ENCODE data around the gene ZMIZ1. TPM values are rescaled to one million over a fixed set of nuclear protein-coding genes. Genes with fewer than 3 reads are reported as not detected.

ZMIZ1 gene
- total and polyA plus RNA-seq, 4 donors = 3.9 to 19.1 (median 9.8) TPM

- Histone ChIP-seq H3K27me3 (ENCODE audit: control insufficient read depth in 4 of 4, insufficient read depth in 4 of 4, low read length in 3 of 4) (no peaks in the 10 kb centered on the region), H3K9me3 (ENCODE audit: control insufficient read depth in 4 of 4, low read length in 3 of 4) (no peaks in the 10 kb centered on the region), H3K27ac (ENCODE audit: low read depth in 1 of 2, low read length in 2 of 2) (peak overlapping the region; percentile 68 to 77), H3K36me3 (ENCODE audit: control insufficient read depth in 4 of 4, insufficient read depth in 3 of 4, low read depth in 1 of 4, low read length in 3 of 4) (no peaks in the 10 kb centered on the region), H3K9ac (ENCODE audit: low read depth in 1 of 2, low read length in 2 of 2) (peak overlapping the region in 1 of 2 donors; percentile 16), H3K4me3 (ENCODE audit: low read depth in 1 of 3, low read length in 3 of 3) (peak overlapping the region in 1 of 3 donors; percentile 42), H3K4me1 (ENCODE audit: control insufficient read depth in 4 of 4, insufficient read depth in 4 of 4, low read length in 3 of 4) (peaks cover 13 to 40% (median 26%) of the 10 kb centered on the region in 4 donors)
- no peak for DNase-seq (ENCODE audit: low spot score)
- TF ChIP-seq JUND (IDR thresholded peaks at IDR 0.05) = no peak
- TF ChIP-seq RAD21 (IDR thresholded peaks at IDR 0.05) = no peak
- TF ChIP-seq, protein P1, sequence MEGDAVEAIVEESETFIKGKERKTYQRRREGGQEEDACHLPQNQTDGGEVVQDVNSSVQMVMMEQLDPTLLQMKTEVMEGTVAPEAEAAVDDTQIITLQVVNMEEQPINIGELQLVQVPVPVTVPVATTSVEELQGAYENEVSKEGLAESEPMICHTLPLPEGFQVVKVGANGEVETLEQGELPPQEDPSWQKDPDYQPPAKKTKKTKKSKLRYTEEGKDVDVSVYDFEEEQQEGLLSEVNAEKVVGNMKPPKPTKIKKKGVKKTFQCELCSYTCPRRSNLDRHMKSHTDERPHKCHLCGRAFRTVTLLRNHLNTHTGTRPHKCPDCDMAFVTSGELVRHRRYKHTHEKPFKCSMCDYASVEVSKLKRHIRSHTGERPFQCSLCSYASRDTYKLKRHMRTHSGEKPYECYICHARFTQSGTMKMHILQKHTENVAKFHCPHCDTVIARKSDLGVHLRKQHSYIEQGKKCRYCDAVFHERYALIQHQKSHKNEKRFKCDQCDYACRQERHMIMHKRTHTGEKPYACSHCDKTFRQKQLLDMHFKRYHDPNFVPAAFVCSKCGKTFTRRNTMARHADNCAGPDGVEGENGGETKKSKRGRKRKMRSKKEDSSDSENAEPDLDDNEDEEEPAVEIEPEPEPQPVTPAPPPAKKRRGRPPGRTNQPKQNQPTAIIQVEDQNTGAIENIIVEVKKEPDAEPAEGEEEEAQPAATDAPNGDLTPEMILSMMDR (IDR thresholded peaks at IDR 0.05; ENCODE audit: low read depth, low read length, missing input control) = no peak
- TF ChIP-seq FOXA1 (IDR thresholded peaks at IDR 0.05) = no peak
- TF ChIP-seq FOXA2 (IDR thresholded peaks at IDR 0.05) = no peak
- 65% methylated on average over 120 of the region's 120 CpGs for WGBS
Observed at GRCh38 chr10:79243181-79244067, 174.7 kb downstream of the ZMIZ1 start.

DNA sequence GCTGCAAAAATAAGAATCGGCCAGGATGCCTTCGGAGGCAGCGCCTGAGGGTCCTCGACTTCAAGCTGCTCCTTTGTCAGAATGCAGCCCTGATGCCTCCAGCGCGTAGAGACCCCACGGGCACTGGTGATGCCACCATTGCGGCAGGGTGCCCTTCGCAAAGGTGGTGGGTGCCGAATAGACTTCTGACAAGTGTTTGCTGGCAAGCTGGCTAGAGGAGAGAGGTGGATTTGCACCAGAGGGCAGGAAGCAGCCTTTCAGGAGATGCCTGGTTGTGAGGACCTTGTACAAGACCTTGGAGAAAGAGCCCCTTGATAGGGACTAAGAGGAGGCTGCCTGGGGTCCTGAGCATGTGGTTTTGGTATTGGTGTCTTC, 175.3 kb downstream of the ZMIZ1 start:
- Histone ChIP-seq H3K9ac (ENCODE audit: low read depth in 1 of 2, low read length in 2 of 2) (no peak overlapping the region), H3K9me3 (ENCODE audit: control insufficient read depth in 4 of 4, low read length in 3 of 4) (no peaks in the 10 kb centered on the region), H3K4me1 (ENCODE audit: control insufficient read depth in 4 of 4, insufficient read depth in 4 of 4, low read length in 3 of 4) (peaks cover 13 to 42% (median 26%) of the 10 kb centered on the region in 4 donors), H3K36me3 (ENCODE audit: control insufficient read depth in 4 of 4, insufficient read depth in 3 of 4, low read depth in 1 of 4, low read length in 3 of 4) (no peaks in the 10 kb centered on the region), H3K27ac (ENCODE audit: low read depth in 1 of 2, low read length in 2 of 2) (peak overlapping the region; percentile 55 to 77), H3K4me3 (ENCODE audit: low read depth in 1 of 3, low read length in 3 of 3) (peak overlapping the region in 1 of 3 donors; percentile 42), H3K27me3 (ENCODE audit: control insufficient read depth in 4 of 4, insufficient read depth in 4 of 4, low read length in 3 of 4) (no peaks in the 10 kb centered on the region)
- 84% methylated on average over 10 of the region's 10 CpGs for WGBS
- TF ChIP-seq REST (IDR thresholded peaks at IDR 0.05) (no peak), FOXA1 (IDR thresholded peaks at IDR 0.05) (no peak), RAD21 (IDR thresholded peaks at IDR 0.05) (no peak), HNF4G (IDR thresholded peaks at IDR 0.05) (no peak), NR2F2 (IDR thresholded peaks at IDR 0.05) (no peak), FOXA2 (IDR thresholded peaks at IDR 0.05) (no peak), EGR1 (IDR thresholded peaks at IDR 0.05; ENCODE audit: low read depth in 2 of 2) (no peak), YY1 (IDR thresholded peaks at IDR 0.05) (no peak), SP1 (IDR thresholded peaks at IDR 0.05) (no peak), JUND (IDR thresholded peaks at IDR 0.05) (no peak), GABPA (IDR thresholded peaks at IDR 0.05 in 1 of 2, conservative IDR thresholded peaks at IDR 0.05 in 1 of 2) (no peak), TAF1 (conservative IDR thresholded peaks at IDR 0.05) (no peak)
- TF ChIP-seq, protein P1 (IDR thresholded peaks at IDR 0.05; ENCODE audit: low read depth, low read length, missing input control) = no peak
- TF ChIP-seq, protein P2, sequence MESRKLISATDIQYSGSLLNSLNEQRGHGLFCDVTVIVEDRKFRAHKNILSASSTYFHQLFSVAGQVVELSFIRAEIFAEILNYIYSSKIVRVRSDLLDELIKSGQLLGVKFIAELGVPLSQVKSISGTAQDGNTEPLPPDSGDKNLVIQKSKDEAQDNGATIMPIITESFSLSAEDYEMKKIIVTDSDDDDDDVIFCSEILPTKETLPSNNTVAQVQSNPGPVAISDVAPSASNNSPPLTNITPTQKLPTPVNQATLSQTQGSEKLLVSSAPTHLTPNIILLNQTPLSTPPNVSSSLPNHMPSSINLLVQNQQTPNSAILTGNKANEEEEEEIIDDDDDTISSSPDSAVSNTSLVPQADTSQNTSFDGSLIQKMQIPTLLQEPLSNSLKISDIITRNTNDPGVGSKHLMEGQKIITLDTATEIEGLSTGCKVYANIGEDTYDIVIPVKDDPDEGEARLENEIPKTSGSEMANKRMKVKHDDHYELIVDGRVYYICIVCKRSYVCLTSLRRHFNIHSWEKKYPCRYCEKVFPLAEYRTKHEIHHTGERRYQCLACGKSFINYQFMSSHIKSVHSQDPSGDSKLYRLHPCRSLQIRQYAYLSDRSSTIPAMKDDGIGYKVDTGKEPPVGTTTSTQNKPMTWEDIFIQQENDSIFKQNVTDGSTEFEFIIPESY (IDR thresholded peaks at IDR 0.05) = no peak
- TF ChIP-seq, protein P3, sequence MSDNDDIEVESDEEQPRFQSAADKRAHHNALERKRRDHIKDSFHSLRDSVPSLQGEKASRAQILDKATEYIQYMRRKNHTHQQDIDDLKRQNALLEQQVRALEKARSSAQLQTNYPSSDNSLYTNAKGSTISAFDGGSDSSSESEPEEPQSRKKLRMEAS (IDR thresholded peaks at IDR 0.05) = no peak
- no peak for DNase-seq (ENCODE audit: low spot score)
